ENCODE data around the gene BRD4.

The BRD4 gene

DNA sequence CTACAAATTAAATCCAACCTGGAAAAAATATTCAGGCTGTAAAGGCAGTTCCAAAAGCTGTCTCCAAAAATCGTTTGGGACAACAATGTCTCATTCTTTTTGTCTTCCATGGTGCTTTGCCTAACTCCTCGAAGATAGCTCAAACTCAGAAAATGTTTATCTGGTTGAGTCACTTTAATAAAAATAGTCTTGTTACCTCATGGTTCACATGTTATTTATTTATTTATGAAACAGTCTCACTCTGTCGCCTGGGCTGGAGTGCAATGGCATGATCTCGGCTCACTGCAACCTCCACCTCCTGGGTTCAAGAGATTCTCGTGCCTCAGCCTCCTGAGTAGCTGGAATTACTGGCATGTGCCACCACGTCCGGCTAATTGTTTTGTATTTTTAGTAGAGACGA is 4.9 kb upstream of the BRD4 start:
- TF ChIP-seq, protein P1, sequence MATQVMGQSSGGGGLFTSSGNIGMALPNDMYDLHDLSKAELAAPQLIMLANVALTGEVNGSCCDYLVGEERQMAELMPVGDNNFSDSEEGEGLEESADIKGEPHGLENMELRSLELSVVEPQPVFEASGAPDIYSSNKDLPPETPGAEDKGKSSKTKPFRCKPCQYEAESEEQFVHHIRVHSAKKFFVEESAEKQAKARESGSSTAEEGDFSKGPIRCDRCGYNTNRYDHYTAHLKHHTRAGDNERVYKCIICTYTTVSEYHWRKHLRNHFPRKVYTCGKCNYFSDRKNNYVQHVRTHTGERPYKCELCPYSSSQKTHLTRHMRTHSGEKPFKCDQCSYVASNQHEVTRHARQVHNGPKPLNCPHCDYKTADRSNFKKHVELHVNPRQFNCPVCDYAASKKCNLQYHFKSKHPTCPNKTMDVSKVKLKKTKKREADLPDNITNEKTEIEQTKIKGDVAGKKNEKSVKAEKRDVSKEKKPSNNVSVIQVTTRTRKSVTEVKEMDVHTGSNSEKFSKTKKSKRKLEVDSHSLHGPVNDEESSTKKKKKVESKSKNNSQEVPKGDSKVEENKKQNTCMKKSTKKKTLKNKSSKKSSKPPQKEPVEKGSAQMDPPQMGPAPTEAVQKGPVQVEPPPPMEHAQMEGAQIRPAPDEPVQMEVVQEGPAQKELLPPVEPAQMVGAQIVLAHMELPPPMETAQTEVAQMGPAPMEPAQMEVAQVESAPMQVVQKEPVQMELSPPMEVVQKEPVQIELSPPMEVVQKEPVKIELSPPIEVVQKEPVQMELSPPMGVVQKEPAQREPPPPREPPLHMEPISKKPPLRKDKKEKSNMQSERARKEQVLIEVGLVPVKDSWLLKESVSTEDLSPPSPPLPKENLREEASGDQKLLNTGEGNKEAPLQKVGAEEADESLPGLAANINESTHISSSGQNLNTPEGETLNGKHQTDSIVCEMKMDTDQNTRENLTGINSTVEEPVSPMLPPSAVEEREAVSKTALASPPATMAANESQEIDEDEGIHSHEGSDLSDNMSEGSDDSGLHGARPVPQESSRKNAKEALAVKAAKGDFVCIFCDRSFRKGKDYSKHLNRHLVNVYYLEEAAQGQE (IDR thresholded peaks at IDR 0.05; ENCODE audit: low read depth), result no peak
- TF ChIP-seq, protein P2, sequence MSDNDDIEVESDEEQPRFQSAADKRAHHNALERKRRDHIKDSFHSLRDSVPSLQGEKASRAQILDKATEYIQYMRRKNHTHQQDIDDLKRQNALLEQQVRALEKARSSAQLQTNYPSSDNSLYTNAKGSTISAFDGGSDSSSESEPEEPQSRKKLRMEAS (IDR thresholded peaks at IDR 0.05), result no peak
- TF ChIP-seq CREB1 (IDR thresholded peaks at IDR 0.05; ENCODE audit: low read depth) (no peak), ZBTB7A (IDR thresholded peaks at IDR 0.05; ENCODE audit: low read depth) (no peak), YY1 (IDR thresholded peaks at IDR 0.05; ENCODE audit: low read depth) (no peak), NFIC (IDR thresholded peaks at IDR 0.05) (no peak), TEAD4 (IDR thresholded peaks at IDR 0.05) (no peak), EP300 (IDR thresholded peaks at IDR 0.05; ENCODE audit: borderline replicate concordance) (no peak), CEBPB (IDR thresholded peaks at IDR 0.05) (no peak), RAD21 (IDR thresholded peaks at IDR 0.05; ENCODE audit: low read depth) (no peak), TAF1 (IDR thresholded peaks at IDR 0.05; ENCODE audit: low read depth) (no peak), EGR1 (IDR thresholded peaks at IDR 0.05) (no peak), TCF12 (IDR thresholded peaks at IDR 0.05; ENCODE audit: low read depth) (no peak), FOXM1 (IDR thresholded peaks at IDR 0.05; ENCODE audit: borderline replicate concordance, low read depth) (no peak)
- TF ChIP-seq, protein P3, sequence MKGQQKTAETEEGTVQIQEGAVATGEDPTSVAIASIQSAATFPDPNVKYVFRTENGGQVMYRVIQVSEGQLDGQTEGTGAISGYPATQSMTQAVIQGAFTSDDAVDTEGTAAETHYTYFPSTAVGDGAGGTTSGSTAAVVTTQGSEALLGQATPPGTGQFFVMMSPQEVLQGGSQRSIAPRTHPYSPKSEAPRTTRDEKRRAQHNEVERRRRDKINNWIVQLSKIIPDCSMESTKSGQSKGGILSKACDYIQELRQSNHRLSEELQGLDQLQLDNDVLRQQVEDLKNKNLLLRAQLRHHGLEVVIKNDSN (IDR thresholded peaks at IDR 0.05), result no peak

DNA sequence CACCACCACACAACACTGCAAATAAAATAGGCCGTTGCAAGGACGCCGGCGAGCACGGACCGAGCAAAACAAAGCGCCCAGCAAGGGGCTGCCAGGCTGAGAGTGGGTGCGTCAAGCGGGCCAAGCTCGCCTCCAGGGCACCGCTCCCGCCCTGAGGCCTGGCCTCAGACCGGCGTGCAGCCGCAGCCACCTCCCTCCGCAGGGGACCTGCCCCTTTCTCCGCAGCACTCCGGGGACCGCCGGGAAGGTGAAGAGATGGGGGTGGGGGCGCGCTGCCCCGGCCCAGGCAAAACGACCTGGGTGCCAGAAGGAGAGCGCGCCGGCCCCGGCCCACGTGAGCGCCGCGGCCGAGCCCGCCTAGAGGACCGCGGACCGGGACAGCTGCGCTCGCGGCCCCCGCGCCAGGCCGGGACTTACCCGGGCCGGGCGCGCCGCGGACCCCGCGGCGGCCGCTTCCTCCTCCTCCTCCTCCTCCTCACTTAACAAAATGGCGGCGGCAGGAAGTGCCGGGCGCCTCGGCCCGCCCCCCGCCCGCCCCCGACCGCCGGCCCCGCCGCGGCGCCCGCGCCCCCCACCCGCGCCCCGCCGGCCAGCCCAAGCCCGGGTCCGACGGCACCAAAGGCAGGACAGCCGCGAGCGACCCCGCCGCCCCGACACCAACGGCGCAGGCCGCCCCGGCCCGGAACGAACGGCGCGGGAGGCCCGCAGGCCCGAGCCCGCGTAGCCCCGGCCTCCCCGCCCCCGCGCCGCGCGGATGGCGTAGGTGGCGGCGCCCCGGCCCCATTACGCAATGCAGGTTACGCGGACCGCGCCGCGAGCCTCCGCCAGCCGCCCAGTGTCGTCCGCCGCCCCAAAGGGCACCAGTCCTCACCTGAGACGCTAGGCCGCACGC is 674 bp downstream of the BRD4 start:
- TF ChIP-seq, protein P2 (IDR thresholded peaks at IDR 0.05), result no peak
- TF ChIP-seq CEBPB (IDR thresholded peaks at IDR 0.05) (peak; percentile 83), NFIC (IDR thresholded peaks at IDR 0.05) (no peak), EGR1 (IDR thresholded peaks at IDR 0.05) (peak; percentile 78), EP300 (IDR thresholded peaks at IDR 0.05; ENCODE audit: borderline replicate concordance) (no peak), RAD21 (IDR thresholded peaks at IDR 0.05; ENCODE audit: low read depth) (no peak), ZBTB7A (IDR thresholded peaks at IDR 0.05; ENCODE audit: low read depth) (no peak), CREB1 (IDR thresholded peaks at IDR 0.05; ENCODE audit: low read depth) (no peak), TAF1 (IDR thresholded peaks at IDR 0.05; ENCODE audit: low read depth) (no peak), TCF12 (IDR thresholded peaks at IDR 0.05; ENCODE audit: low read depth) (no peak), FOXM1 (IDR thresholded peaks at IDR 0.05; ENCODE audit: borderline replicate concordance, low read depth) (no peak), TEAD4 (IDR thresholded peaks at IDR 0.05) (no peak), YY1 (IDR thresholded peaks at IDR 0.05; ENCODE audit: low read depth) (peak; percentile 68)
- TF ChIP-seq, protein P1 (IDR thresholded peaks at IDR 0.05; ENCODE audit: low read depth), result no peak
- TF ChIP-seq, protein P3 (IDR thresholded peaks at IDR 0.05), result no peak

DNA sequence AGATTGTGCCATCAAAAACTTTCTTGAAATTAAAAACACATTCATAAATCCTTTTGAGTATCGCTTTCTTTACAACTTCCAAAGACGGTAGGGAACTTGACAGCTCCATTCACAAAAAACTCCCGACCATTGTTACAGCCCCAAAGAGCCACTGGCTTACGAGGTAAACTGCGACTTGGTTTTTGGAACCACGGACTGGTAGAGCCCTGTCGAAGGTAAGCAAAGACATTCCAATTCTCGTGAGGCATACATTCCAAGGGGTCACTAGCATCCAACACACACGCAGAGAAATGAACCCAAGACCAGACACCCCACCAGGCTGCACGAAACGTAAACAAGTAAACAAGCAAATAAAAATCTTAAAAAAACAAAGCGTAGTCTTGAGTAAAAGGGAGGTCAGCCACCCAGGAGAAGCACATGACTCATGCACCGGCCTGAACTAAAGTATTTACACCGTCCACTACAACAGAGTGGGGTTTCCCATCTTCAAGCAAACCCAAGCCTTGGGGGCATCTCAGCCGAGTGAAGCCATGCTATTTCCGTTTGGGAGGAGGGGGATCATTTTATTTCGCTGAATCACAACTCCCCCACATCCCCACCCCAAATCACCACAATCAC is 1.4 kb downstream of the BRD4 start:
- TF ChIP-seq RAD21 (IDR thresholded peaks at IDR 0.05; ENCODE audit: low read depth) (no peak), CEBPB (IDR thresholded peaks at IDR 0.05) (no peak), ZBTB7A (IDR thresholded peaks at IDR 0.05; ENCODE audit: low read depth) (no peak), EP300 (IDR thresholded peaks at IDR 0.05; ENCODE audit: borderline replicate concordance) (no peak)

DNA sequence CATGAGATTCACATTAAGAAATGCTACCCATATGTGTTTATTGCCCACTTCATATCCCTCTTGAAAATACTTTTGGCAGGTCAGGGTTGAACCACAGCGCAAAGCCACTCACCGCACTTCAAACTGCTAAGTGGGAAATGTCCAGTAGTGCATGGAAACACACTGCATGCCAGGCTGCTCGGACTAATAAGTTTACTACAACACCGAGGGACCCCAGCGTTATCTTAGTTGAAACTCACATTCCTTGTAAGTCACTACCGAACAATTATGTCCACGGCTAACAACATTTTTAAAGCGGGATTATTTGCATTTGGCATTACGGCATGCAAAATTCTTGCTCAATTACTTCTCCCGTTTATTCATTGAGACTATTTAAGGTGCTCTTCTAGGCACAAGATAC is 4.0 kb downstream of the BRD4 start:
- TF ChIP-seq TCF12 (IDR thresholded peaks at IDR 0.05; ENCODE audit: low read depth), result no peak
- no peak for TF ChIP-seq RAD21 (IDR thresholded peaks at IDR 0.05; ENCODE audit: low read depth)

DNA sequence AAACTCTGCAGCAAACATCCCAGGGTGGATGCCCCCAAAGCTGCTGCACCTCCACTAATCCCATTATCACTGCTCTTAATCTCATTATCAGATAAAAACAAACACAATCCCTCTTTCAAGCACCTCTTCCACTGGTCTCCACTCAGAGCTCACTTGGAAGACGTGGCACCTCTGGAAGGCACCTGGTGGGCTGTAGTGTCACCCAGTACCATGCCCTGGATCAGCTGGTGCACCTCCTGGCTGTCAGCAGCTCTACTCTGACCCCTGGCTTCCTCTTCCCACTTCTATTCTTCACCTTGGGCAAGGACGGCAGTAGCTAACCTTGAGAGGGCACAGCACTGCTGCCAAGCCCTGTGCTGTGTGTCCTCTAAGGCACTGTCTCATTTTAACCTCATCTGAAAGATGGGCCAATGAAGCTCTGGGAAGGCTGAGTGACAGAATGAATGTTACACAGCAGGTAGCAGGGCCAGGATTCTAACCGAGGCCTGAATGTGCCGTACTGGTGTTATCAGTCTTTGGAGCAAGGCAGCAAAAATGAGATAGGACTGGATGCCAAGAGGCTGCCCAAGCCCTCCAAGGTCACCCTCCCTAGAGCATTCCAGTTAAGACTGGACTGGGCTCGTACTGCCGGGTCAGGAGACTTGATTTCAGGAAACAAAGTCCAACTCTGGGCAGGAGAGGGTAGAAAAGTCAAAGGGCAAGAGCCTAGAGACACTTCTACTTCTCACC is 7.4 kb downstream of the BRD4 start:
- TF ChIP-seq YY1 (IDR thresholded peaks at IDR 0.05; ENCODE audit: low read depth), result no peak
- no peak for TF ChIP-seq CEBPB (IDR thresholded peaks at IDR 0.05)
